Right lobe of liver (tissue), 4 donors: Measurements from ENCODE around the gene COPZ1.
"Not testable (repeated sequence)": the region's sequence is repeated elsewhere in the genome, so short reads cannot be mapped to it uniquely, and the experiment has no call there.

Experiments
- POLR2A ChIP-seq: fragments of 450-650 bp; IDR thresholded peaks from one replicate; pipeline ENCODE4 v1.6.1; 2017; ENCODE audit warnings: antibody characterized with exemption, mild to moderate bottlenecking
- TF ChIP-seq, protein P1 (sequence below), 4 donors: fragments of 200-600 bp in 3 of 4; fragments of 450-650 bp in 1 of 4; IDR thresholded peaks; one replicate each; pipeline versions ENCODE4 v1.5.1 to v1.8.0; 2016 to 2022; ENCODE audit warnings: antibody characterized with exemption in 4 of 4, mild to moderate bottlenecking in 2 of 4
- donor health status: DM: no; HTN: no; CAD: no.
- donor health status: DM: no; HTN: no; CAD: no.
- donor health status: DM: no; HTN: yes; CAD: no.

DNA sequence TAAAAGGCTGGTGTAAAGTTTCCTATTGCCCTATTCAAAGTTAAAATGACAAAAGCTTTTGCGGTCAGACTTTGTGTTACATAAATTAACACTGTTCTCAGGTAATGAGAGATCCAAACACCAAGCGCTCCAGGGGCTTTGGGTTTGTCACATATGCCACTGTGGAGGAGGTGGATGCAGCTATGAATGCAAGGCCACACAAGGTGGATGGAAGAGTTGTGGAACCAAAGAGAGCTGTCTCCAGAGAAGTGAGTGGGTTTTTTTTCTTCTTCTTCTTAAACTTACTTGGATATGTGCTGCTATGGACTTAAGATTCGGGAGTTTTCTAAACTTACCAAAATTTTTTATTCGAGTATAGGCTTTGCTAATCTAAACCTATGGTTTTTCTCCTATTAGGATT, 43.2 kb upstream of the COPZ1 start:
- TF ChIP-seq POLR2A = not testable (repeated sequence)
- TF ChIP-seq, protein P1, sequence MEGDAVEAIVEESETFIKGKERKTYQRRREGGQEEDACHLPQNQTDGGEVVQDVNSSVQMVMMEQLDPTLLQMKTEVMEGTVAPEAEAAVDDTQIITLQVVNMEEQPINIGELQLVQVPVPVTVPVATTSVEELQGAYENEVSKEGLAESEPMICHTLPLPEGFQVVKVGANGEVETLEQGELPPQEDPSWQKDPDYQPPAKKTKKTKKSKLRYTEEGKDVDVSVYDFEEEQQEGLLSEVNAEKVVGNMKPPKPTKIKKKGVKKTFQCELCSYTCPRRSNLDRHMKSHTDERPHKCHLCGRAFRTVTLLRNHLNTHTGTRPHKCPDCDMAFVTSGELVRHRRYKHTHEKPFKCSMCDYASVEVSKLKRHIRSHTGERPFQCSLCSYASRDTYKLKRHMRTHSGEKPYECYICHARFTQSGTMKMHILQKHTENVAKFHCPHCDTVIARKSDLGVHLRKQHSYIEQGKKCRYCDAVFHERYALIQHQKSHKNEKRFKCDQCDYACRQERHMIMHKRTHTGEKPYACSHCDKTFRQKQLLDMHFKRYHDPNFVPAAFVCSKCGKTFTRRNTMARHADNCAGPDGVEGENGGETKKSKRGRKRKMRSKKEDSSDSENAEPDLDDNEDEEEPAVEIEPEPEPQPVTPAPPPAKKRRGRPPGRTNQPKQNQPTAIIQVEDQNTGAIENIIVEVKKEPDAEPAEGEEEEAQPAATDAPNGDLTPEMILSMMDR (IDR thresholded peaks at IDR 0.05) = not testable (repeated sequence)
